CD4-positive, alpha-beta T cell treated with Interferon gamma for 1 hour (primary cell): Measurements from ENCODE around the gene CHST15.
A peak's percentile ranks its signal among the peaks of the same experiment; 100 is the strongest.
"Not testable (repeated sequence)": the region's sequence is repeated elsewhere in the genome, so short reads cannot be mapped to it uniquely, and the experiment has no call there.

Experiments used
- DNase-seq: peaks from one replicate; pipeline ENCODE4 v3.0.0-alpha.2; 2020

CHST15 gene

GRCh38 chr10:124123156-124123555 is 29.8 kb upstream of the CHST15 start:
- DNase-seq = no peak

- no peak for DNase-seq
Measured at GRCh38 chr10:124122211-124122610, 28.8 kb upstream of the CHST15 start.

- DNase-seq = no peak
Measured at GRCh38 chr10:124120410-124121061, 27.1 kb upstream of the CHST15 start.

GRCh38 chr10:124119946-124120345 is 26.5 kb upstream of the CHST15 start:
- peak; percentile 44 for DNase-seq

GRCh38 chr10:124119216-124119615 is 25.8 kb upstream of the CHST15 start:
- no peak for DNase-seq

- DNase-seq = no peak
Measured at GRCh38 chr10:124117833-124118232, 24.4 kb upstream of the CHST15 start.

GRCh38 chr10:124117511-124117785 is 24.1 kb upstream of the CHST15 start:
- DNase-seq = no peak

- no peak for DNase-seq
Measured at GRCh38 chr10:124116771-124117510, 23.5 kb upstream of the CHST15 start.

GRCh38 chr10:124114696-124115095 is 21.3 kb upstream of the CHST15 start:
- no peak for DNase-seq

GRCh38 chr10:124112891-124113580 is 19.6 kb upstream of the CHST15 start:
- no peak for DNase-seq

GRCh38 chr10:124110882-124111281 is 17.5 kb upstream of the CHST15 start:
- DNase-seq = no peak

GRCh38 chr10:124109261-124109660 is 15.9 kb upstream of the CHST15 start:
- DNase-seq = no peak

GRCh38 chr10:124107072-124107471 is 13.7 kb upstream of the CHST15 start:
- DNase-seq = no peak

- DNase-seq = no peak
Measured at GRCh38 chr10:124106241-124106879, 13.0 kb upstream of the CHST15 start.

GRCh38 chr10:124105594-124105993 is 12.2 kb upstream of the CHST15 start:
- DNase-seq = no peak

GRCh38 chr10:124105045-124105444 is 11.6 kb upstream of the CHST15 start:
- DNase-seq = no peak

GRCh38 chr10:124104011-124104627 is 10.7 kb upstream of the CHST15 start:
- no peak for DNase-seq

- DNase-seq = no peak
Measured at GRCh38 chr10:124101351-124101750, 8.0 kb upstream of the CHST15 start.

GRCh38 chr10:124100651-124101050 is 7.3 kb upstream of the CHST15 start:
- DNase-seq = not testable (repeated sequence)

- no peak for DNase-seq
Measured at GRCh38 chr10:124100124-124100523, 6.7 kb upstream of the CHST15 start.

GRCh38 chr10:124099604-124100003 is 6.2 kb upstream of the CHST15 start:
- DNase-seq = no peak

GRCh38 chr10:124098575-124098974 is 5.2 kb upstream of the CHST15 start:
- DNase-seq = no peak

- DNase-seq = no peak
Measured at GRCh38 chr10:124097883-124098282, 4.5 kb upstream of the CHST15 start.
